HUES64 (cell line): ENCODE results near the gene SLC40A1.

ENCODE experiments used
- H3K27ac ChIP-seq: 2 replicates; pipeline ENCODE4 v1.7.0; 2013; ENCODE audit warnings: low read depth, low read length, inconsistent platforms
- H3K27me3 ChIP-seq: 2 replicates; pipeline ENCODE4 v1.6.1; 2013; ENCODE audit warnings: mild to moderate bottlenecking, low read length; ENCODE audit not compliant: insufficient read depth
- H3K36me3 ChIP-seq: 2 replicates; pipeline ENCODE4 v1.6.1; 2013; ENCODE audit warnings: mild to moderate bottlenecking, low read length; ENCODE audit not compliant: insufficient read depth
- H3K4me1 ChIP-seq: 2 replicates; pipeline ENCODE4 v1.6.1; 2013; ENCODE audit warnings: mild to moderate bottlenecking, low read length, moderate library complexity; ENCODE audit not compliant: insufficient read depth
- H3K4me3 ChIP-seq: 2 replicates; pipeline ENCODE4 v1.5.1; 2013; ENCODE audit warnings: mild to moderate bottlenecking, low read length, moderate library complexity
- H3K9ac ChIP-seq: 2 replicates; pipeline ENCODE4 v1.6.1; 2013; ENCODE audit warnings: mild to moderate bottlenecking, low read depth, low read length
- H3K9me3 ChIP-seq: 2 replicates; pipeline ENCODE4 v1.6.1; 2013; ENCODE audit warnings: low read depth, low read length; ENCODE audit not compliant: insufficient read depth
- WGBS: fragments of 150-250, 120-280 bp; methylation state at CpG from one replicate; pipeline ENCODE4 v1.1.7; 2013; ENCODE audit warnings: missing lambda C conversion rate; 5-methylcytosine and 5-hydroxymethylcytosine counted together

SLC40A1 gene

DNA sequence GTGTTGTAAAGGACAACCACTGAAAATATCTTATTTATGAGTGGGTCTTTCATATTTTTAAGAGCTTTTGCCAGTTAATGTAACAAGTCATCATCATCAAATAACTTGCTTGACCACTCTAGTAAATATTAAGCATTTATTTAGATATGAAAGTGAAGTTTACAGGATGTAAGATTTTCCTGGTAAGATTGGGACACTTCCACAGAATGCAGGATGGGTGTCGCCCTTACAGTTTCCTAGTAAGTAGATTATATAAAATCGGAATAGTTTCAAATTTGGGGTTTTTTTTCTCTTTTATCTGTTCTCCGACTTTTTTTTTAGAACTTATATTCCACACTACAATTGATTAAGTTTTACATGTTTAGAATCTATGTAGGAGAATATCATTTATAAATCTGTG lies 14.8 kb upstream of the SLC40A1 start:
- 98% methylated on average over 2 of the region's 3 CpGs for WGBS

DNA sequence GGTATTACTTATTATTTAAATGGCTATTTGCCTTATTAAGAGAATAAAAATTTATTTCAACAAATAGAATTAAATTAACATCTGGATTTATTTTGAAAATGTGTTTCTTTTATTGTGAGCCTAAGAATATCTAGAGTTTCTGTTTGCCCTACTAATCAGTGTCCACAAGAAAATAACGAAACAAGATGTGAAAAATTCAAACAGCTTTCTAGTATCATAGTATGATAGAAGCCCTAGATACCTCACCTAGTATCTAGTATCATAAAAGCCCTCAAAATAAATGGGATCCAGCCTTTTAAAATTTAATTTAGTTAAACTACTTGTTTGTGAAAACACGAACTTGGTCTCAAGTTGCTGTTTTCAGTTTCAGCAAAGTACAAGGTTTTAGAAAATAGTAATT lies 13.7 kb upstream of the SLC40A1 start:
- H3K27me3 ChIP-seq = no peaks in the 10 kb centered on the region
- WGBS = 96% methylated on average over 2 of the region's 2 CpGs
- H3K27ac ChIP-seq = no peak overlapping the region
- 0 out of 2 replicates have a peak, but pooled peaks cover 5% of the 10 kb centered on the region for H3K4me1 ChIP-seq
- H3K9ac ChIP-seq = no peak overlapping the region
- H3K36me3 ChIP-seq = no peaks in the 10 kb centered on the region
- H3K9me3 ChIP-seq = no peaks in the 10 kb centered on the region
- H3K4me3 ChIP-seq = no peak overlapping the region

More for the DNA sequence above, 14.8 kb upstream of the SLC40A1 start:
- H3K27me3 ChIP-seq = no peaks in the 10 kb centered on the region
- no peaks in the 10 kb centered on the region for H3K36me3 ChIP-seq
- H3K4me1 ChIP-seq = 0 out of 2 replicates have a peak, but pooled peaks cover 5% of the 10 kb centered on the region
- H3K9me3 ChIP-seq = no peaks in the 10 kb centered on the region
- no peak overlapping the region for H3K4me3 ChIP-seq
- no peak overlapping the region for H3K27ac ChIP-seq
- H3K9ac ChIP-seq = no peak overlapping the region

- H3K9me3 ChIP-seq = no peaks in the 10 kb centered on the region
- 95% methylated on average over 3 of the region's 3 CpGs for WGBS
- no peak overlapping the region for H3K4me3 ChIP-seq
- H3K9ac ChIP-seq = no peak overlapping the region
- peaks cover 4% of the 10 kb centered on the region; the same call in 1 of the 2 replicates for H3K27me3 ChIP-seq
- no peak overlapping the region for H3K27ac ChIP-seq
- H3K4me1 ChIP-seq = 0 out of 2 replicates have a peak, but pooled peaks cover 5% of the 10 kb centered on the region
- no peaks in the 10 kb centered on the region for H3K36me3 ChIP-seq
Measured at GRCh38 chr2:189593115-189593514, 12.5 kb upstream of the SLC40A1 start.

DNA sequence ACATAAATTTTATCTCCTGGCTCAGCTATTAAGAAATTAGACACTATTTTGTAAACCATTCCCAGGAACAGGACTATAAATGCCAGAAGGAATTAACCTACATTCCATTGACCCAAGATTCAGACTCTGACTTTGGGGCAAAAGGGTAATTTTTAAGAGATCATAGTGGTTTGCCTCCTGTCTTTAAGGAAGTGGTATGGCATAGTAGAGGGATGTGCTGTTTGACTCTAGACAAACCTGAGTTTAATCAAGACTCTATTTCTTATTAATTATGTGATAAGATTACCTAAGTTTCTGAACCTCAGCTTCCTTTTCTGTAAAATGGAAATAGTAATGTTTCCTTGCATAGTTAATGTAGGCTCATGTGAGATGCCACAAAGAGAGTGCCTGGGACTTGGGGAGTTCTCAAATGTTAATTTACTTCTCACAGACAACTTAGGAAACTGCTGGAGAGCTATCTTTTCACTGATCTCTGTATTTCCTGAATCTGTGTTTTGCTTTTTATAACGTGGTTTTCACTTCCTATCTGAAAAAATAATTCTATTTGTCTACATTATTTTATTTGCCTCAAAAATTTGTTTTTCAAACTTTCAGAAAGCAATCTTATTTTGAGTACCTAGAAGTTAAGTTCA lies 11.9 kb upstream of the SLC40A1 start:
- Histone ChIP-seq H3K9ac (no peak overlapping the region), H3K9me3 (no peaks in the 10 kb centered on the region), H3K36me3 (no peaks in the 10 kb centered on the region), H3K27me3 (peaks cover 4% of the 10 kb centered on the region; the same call in 1 of the 2 replicates), H3K4me1 (0 out of 2 replicates have a peak, but pooled peaks cover 5% of the 10 kb centered on the region), H3K27ac (no peak overlapping the region), H3K4me3 (no peak overlapping the region)
- no CpG with 5 or more reads among the region's 1 CpG for WGBS

DNA sequence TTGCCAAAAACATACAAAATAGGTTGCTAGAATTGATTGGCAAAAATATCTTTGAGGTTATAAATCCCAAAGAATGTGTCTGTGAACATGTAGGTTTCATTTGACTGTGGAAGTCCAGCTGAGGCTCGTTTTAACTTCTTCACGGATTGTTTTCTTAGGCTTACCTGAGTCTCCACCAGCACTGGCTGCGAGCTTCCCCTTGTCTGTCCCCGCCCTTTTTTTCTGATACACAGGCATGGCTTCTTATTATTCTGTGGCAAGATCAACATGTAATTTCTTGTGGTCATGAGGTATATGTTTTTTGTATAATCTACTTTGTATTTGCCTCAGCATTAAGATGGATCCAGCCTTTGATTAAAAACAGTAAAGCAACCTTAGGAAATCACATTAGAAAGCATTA lies 7.2 kb upstream of the SLC40A1 start:
- H3K9me3 ChIP-seq = no peaks in the 10 kb centered on the region
- H3K4me3 ChIP-seq = no peak overlapping the region
- WGBS = 83% methylated on average over 4 of the region's 4 CpGs
- no peak overlapping the region for H3K27ac ChIP-seq
- H3K36me3 ChIP-seq = no peaks in the 10 kb centered on the region
- 0 out of 2 replicates have a peak, but pooled peaks cover 4% of the 10 kb centered on the region for H3K4me1 ChIP-seq
- H3K27me3 ChIP-seq = peaks cover 37% of the 10 kb centered on the region
- no peak overlapping the region for H3K9ac ChIP-seq

DNA sequence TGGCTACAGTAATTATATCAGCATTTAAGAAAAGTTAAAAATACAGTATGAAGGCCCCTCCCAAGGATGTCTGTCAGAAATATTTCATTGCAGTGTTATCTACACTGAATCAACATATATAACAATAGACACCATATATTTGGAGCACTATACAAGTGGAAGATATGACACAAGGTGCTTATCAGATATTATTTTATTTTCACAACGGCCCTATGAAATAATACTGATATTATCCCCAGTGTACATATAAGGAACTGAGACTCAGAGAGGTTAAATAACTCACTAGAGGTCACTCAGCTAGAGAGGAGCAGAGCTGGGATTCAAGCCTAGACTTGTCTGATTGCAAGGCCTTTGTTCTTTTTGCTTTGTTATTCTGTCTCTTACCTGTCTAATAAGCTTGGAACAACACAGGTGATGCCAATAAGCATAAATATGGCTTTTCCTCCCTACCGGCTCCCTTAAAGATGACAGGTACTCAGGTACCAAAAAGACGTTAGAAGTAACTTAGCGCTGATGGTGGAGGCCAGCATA lies 4.7 kb upstream of the SLC40A1 start:
- Histone ChIP-seq H3K27ac (no peak overlapping the region), H3K4me3 (no peak overlapping the region), H3K36me3 (no peaks in the 10 kb centered on the region), H3K27me3 (peaks cover 62% of the 10 kb centered on the region), H3K9ac (no peak overlapping the region), H3K4me1 (peaks cover 6% of the 10 kb centered on the region; the same call in 1 of the 2 replicates), H3K9me3 (no peaks in the 10 kb centered on the region)
- 89% methylated on average over 4 of the region's 4 CpGs for WGBS

GRCh38 chr2:189584686-189585085 lies 4.1 kb upstream of the SLC40A1 start:
- H3K9ac ChIP-seq = no peak overlapping the region
- H3K9me3 ChIP-seq = no peaks in the 10 kb centered on the region
- H3K27ac ChIP-seq = no peak overlapping the region
- H3K4me1 ChIP-seq = peaks cover 11% of the 10 kb centered on the region
- peaks cover 68% of the 10 kb centered on the region for H3K27me3 ChIP-seq
- H3K4me3 ChIP-seq = no peak overlapping the region
- H3K36me3 ChIP-seq = no peaks in the 10 kb centered on the region

DNA sequence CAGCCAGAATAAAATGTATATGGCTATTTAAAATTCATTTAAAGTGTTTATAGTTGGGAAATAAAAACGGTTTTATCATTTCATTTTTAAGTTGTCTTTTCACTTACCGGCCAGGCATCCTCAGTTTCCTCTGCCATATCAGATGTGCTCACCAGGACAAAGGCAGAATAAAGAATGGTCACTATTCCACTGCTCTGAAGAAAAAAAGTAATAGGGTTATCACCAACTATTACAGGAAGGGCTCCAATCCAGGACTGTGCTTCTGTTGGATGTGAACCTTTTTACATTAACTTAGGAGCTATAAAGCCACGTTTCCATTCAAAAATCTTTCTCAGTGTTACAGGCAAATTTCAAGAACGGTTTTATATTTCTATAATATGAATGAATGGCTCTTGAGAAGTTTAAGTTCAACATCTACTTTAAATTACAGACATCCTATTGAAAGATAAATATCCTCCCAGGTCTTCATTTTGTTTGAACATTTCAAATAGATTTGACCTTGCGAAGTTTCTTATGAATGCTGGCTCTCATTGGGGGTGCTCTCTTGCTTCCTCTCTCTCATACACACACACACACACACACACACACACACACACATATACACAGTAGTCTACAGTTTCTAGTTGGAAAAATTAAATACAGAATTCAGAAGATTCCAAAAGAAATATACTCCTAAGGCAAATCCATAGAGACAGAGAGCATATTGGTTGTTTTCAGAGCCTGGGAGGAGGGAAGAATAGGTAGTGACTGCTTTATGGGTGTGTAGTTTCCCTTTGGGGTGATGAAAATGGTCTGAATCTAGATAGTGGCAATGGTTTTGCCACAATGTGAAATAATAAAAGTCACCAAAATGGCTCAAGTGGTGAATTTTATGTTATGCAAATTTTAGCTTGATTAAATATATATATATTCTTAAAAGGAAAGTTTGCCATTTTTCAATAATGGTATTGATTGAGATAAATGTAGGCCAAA lies 2.9 kb upstream of the SLC40A1 start:
- Histone ChIP-seq H3K4me3 (no peak overlapping the region), H3K9me3 (no peaks in the 10 kb centered on the region), H3K27ac (no peak overlapping the region), H3K9ac (no peak overlapping the region), H3K27me3 (peaks cover 77% of the 10 kb centered on the region), H3K4me1 (peaks cover 13% of the 10 kb centered on the region), H3K36me3 (no peaks in the 10 kb centered on the region)
- WGBS = 92% methylated on average over 4 of the region's 5 CpGs

DNA sequence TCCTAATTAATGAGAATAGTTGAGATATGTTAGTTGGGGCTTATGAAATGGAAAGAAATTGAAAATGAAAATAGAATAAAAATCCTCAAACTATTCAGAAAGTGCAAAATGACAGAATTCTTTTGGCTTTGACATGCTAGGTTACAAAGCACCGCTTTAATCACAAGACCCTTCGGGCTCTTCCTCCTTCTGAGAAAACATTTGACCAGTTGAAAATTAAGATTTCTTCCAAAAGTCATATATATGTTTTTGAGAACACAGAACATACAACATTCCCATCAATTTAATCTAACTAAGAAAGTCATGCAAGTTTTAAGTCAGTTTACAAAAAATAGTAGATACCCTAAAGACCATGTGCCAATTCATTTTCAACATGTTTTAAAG lies 2.2 kb upstream of the SLC40A1 start:
- H3K36me3 ChIP-seq = no peaks in the 10 kb centered on the region
- no peak overlapping the region for H3K27ac ChIP-seq
- WGBS = 85% methylated on average over 2 of the region's 2 CpGs
- H3K4me1 ChIP-seq = peaks cover 13% of the 10 kb centered on the region
- no peak overlapping the region for H3K9ac ChIP-seq
- no peak overlapping the region for H3K4me3 ChIP-seq
- peaks cover 83% of the 10 kb centered on the region for H3K27me3 ChIP-seq
- H3K9me3 ChIP-seq = no peaks in the 10 kb centered on the region

GRCh38 chr2:189582140-189582808 lies 1.7 kb upstream of the SLC40A1 start:
- Histone ChIP-seq H3K9me3 (no peaks in the 10 kb centered on the region), H3K27ac (no peak overlapping the region), H3K9ac (no peak overlapping the region), H3K27me3 (peaks cover 88% of the 10 kb centered on the region), H3K4me3 (no peak overlapping the region), H3K36me3 (no peaks in the 10 kb centered on the region), H3K4me1 (peaks cover 13% of the 10 kb centered on the region)
- WGBS = 84% methylated on average over 4 of the region's 6 CpGs
